NCI-H1436 treated with DMSO at 0.1 percent for 48 hours (cell line): ENCODE data around the gene LSAMP.

Source experiments
- DNase-seq: peaks from one replicate; lab custom pipeline; 2025; lab: John Stamatoyannopoulos, UW

Gene LSAMP

GRCh38 chr3:116285781-116286421 is 159.4 kb downstream of the LSAMP start:
- DNase-seq: no peak

GRCh38 chr3:116281313-116282143 is 163.8 kb downstream of the LSAMP start:
- no peak for DNase-seq

- no peak for DNase-seq
Measured at GRCh38 chr3:116280130-116280740, 165.1 kb downstream of the LSAMP start.

GRCh38 chr3:116276675-116277074 is 168.6 kb downstream of the LSAMP start:
- peak; percentile 14 for DNase-seq

GRCh38 chr3:116270056-116270455 is 175.2 kb downstream of the LSAMP start:
- no peak for DNase-seq

- DNase-seq: no peak
Measured at GRCh38 chr3:116267116-116267515, 178.2 kb downstream of the LSAMP start.

- DNase-seq: no peak
Measured at GRCh38 chr3:116265976-116266584, 179.2 kb downstream of the LSAMP start.

GRCh38 chr3:116265320-116265695 is 180.0 kb downstream of the LSAMP start:
- DNase-seq: no peak

GRCh38 chr3:116264546-116265319 is 180.6 kb downstream of the LSAMP start:
- DNase-seq: no peak

- no peak for DNase-seq
Measured at GRCh38 chr3:116263842-116264545, 181.3 kb downstream of the LSAMP start.

- DNase-seq: no peak
Measured at GRCh38 chr3:116260491-116260890, 184.8 kb downstream of the LSAMP start.

- no peak for DNase-seq
Measured at GRCh38 chr3:116259984-116260383, 185.3 kb downstream of the LSAMP start.

- DNase-seq: no peak
Measured at GRCh38 chr3:116256843-116257485, 188.3 kb downstream of the LSAMP start.

GRCh38 chr3:116254541-116254940 is 190.7 kb downstream of the LSAMP start:
- DNase-seq: no peak

- DNase-seq: no peak
Measured at GRCh38 chr3:116253511-116253910, 191.8 kb downstream of the LSAMP start.

GRCh38 chr3:116247605-116248004 is 197.7 kb downstream of the LSAMP start:
- DNase-seq: no peak

GRCh38 chr3:116246406-116246980 is 198.8 kb downstream of the LSAMP start:
- DNase-seq: no peak

- DNase-seq: no peak
Measured at GRCh38 chr3:116242825-116243224, 202.5 kb downstream of the LSAMP start.

- DNase-seq: no peak
Measured at GRCh38 chr3:116241677-116242076, 203.6 kb downstream of the LSAMP start.

- no peak for DNase-seq
Measured at GRCh38 chr3:116240261-116240660, 205.0 kb downstream of the LSAMP start.
